GM08714 (cell line): ENCODE results near the gene EME1.

ENCODE experiments used
- H3K4me3 ChIP-seq: fragments of 200-500 bp; sonication (Bioruptor generic); 2 replicates; pipeline ENCODE4 v1.5.1; 2014; ENCODE audit warnings: mild to moderate bottlenecking, low read length, inconsistent platforms
- ZNF274 ChIP-seq: IDR thresholded peaks from 2 replicates; pipeline ENCODE4 v1.6.1; 2012; ENCODE audit warnings: mild to moderate bottlenecking, low read depth, low read length

The EME1 gene

GRCh38 chr17:50428831-50429424 lies 55.9 kb downstream of the EME1 start:
- TF ChIP-seq ZNF274, result no peak
- H3K4me3 ChIP-seq, result no peak overlapping the region

DNA sequence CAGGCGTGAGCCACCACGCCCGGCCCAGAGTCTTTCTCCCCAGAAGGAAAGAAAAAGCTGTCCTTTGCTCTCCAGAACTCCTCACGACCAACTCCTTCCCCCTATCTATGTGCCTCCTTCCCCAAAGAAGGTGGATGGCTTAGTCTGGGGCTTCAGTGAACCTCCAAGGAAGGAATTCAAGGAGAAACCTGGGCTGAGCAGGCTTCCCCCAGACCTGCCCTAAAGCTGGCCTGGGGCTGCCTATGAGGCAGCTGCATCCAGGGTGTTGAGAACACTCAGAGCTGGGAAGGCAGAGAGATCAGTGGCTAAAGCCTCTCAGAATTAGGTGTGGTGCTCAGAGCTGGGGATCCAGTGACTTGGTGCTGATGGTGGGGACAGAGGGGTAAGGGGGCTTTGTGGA lies 56.8 kb downstream of the EME1 start:
- TF ChIP-seq ZNF274, result no peak
- no peak overlapping the region for H3K4me3 ChIP-seq
